ENCODE measurements around the gene PTPRO. TPM values are rescaled to one million over a fixed set of nuclear protein-coding genes. Genes with fewer than 3 reads are reported as not detected.

PTPRO gene
- total RNA-seq, 4 donors from 2014 or later: 1.2 to 4.1 (median 2.1) TPM

GRCh38 chr12:15488481-15488880 lies 166.2 kb downstream of the PTPRO start:
- no peak for DNase-seq
- TF ChIP-seq POLR2A (IDR thresholded peaks at IDR 0.05): no peak
- TF ChIP-seq, protein P1, sequence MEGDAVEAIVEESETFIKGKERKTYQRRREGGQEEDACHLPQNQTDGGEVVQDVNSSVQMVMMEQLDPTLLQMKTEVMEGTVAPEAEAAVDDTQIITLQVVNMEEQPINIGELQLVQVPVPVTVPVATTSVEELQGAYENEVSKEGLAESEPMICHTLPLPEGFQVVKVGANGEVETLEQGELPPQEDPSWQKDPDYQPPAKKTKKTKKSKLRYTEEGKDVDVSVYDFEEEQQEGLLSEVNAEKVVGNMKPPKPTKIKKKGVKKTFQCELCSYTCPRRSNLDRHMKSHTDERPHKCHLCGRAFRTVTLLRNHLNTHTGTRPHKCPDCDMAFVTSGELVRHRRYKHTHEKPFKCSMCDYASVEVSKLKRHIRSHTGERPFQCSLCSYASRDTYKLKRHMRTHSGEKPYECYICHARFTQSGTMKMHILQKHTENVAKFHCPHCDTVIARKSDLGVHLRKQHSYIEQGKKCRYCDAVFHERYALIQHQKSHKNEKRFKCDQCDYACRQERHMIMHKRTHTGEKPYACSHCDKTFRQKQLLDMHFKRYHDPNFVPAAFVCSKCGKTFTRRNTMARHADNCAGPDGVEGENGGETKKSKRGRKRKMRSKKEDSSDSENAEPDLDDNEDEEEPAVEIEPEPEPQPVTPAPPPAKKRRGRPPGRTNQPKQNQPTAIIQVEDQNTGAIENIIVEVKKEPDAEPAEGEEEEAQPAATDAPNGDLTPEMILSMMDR (IDR thresholded peaks at IDR 0.05): no peak
- no peak overlapping the region for H3K4me3 ChIP-seq
- H3K9me3 ChIP-seq: no peaks in the 10 kb centered on the region
- H3K27ac ChIP-seq: no peak overlapping the region
- no peaks in the 10 kb centered on the region for H3K27me3 ChIP-seq
- H3K36me3 ChIP-seq: no peaks in the 10 kb centered on the region
- no peaks in the 10 kb centered on the region for H3K4me1 ChIP-seq

- H3K36me3 ChIP-seq: no peaks in the 10 kb centered on the region
Measured at GRCh38 chr12:15494329-15495046, 172.2 kb downstream of the PTPRO start.

GRCh38 chr12:15495746-15496145 lies 173.4 kb downstream of the PTPRO start:
- H3K4me3 ChIP-seq: no peak overlapping the region
- H3K36me3 ChIP-seq: no peaks in the 10 kb centered on the region
- no peaks in the 10 kb centered on the region for H3K4me1 ChIP-seq
- no peaks in the 10 kb centered on the region for H3K9me3 ChIP-seq
- H3K27ac ChIP-seq: no peak overlapping the region
- TF ChIP-seq POLR2A (IDR thresholded peaks at IDR 0.05): no peak
- TF ChIP-seq, protein P1 (IDR thresholded peaks at IDR 0.05): no peak
- no peaks in the 10 kb centered on the region for H3K27me3 ChIP-seq
- no peak for DNase-seq

More at GRCh38 chr12:15494329-15495046, 172.2 kb downstream of the PTPRO start:
- Histone ChIP-seq H3K27me3 (no peaks in the 10 kb centered on the region), H3K4me3 (no peak overlapping the region), H3K9me3 (no peaks in the 10 kb centered on the region), H3K4me1 (no peaks in the 10 kb centered on the region), H3K27ac (no peak overlapping the region)
- DNase-seq: no peak
- TF ChIP-seq POLR2A (IDR thresholded peaks at IDR 0.05): no peak
- TF ChIP-seq, protein P1 (IDR thresholded peaks at IDR 0.05): no peak

DNA sequence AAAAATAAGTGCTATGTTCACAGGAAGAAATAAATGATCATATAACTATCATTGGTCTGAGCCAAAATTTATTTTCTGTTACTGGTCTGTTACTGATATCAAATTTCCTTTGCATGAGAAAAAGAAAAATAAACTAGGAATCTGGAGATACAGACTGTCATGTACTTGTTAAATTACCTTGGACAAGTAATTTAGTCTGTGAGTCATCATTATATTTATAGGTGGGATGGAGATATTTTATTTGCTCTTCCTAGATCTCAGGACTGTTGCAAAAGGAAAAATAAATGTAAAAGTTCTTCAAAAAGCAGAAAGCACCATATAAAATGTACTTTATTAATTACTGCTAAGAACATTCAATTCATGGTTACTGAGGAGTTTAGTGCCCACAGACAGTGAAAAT lies 174.4 kb downstream of the PTPRO start:
- Histone ChIP-seq H3K27me3 (no peaks in the 10 kb centered on the region), H3K36me3 (no peaks in the 10 kb centered on the region), H3K9me3 (no peaks in the 10 kb centered on the region), H3K4me3 (no peak overlapping the region), H3K27ac (no peak overlapping the region), H3K4me1 (no peaks in the 10 kb centered on the region)
- no peak for DNase-seq
- TF ChIP-seq, protein P1 (IDR thresholded peaks at IDR 0.05): no peak
- no peak for TF ChIP-seq POLR2A (IDR thresholded peaks at IDR 0.05)

DNA sequence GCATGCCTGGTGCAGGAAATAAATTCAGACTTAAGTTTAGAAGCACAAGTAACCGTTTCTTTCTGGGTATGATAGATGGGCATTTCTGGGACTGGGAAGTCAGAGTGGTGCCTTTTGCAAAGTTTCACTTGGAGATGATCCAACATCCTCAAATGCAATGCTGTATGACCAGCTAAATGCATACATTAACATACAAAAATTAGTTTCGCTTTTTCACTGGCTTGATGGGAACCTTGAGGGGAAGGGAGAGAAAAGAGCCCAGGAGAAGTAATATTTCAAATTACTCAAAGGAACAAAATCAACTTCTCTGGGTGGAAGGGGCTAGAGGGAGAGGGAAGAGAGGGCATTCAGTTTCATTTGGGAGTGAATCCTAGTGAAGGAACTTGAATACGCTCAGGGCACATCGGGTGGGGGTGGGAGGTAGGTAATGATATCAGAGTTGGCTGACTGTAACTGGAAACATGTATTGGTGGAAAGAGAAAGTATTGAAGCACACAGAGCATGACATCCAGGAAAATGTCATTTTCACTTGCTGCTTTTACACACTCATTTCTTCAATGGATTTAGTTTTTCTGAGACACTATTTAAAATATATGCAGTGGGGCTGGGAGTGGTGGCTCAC lies 175.5 kb downstream of the PTPRO start:
- Histone ChIP-seq H3K36me3 (no peaks in the 10 kb centered on the region), H3K4me3 (no peak overlapping the region), H3K4me1 (no peaks in the 10 kb centered on the region), H3K9me3 (no peaks in the 10 kb centered on the region), H3K27ac (no peak overlapping the region), H3K27me3 (no peaks in the 10 kb centered on the region)
- no peak for DNase-seq
- TF ChIP-seq, protein P1 (IDR thresholded peaks at IDR 0.05): no peak
- TF ChIP-seq POLR2A (IDR thresholded peaks at IDR 0.05): no peak

Data from Peyer's patch (tissue), 4 donors.